ENCODE data around the gene FBXO41.

The FBXO41 gene

GRCh38 chr2:73284296-73285158, at the start of gene FBXO41:
TSS of gene FBXO41 (minus strand) at chr2:73284478. CDS start at chr2:73269630, 14,848 bp downstream.
- DNase-seq (ENCODE audit: low read depth in 2 of 3, low spot score in 1 of 3): peak; percentile 52 to 73 (median 56)

- DNase-seq (ENCODE audit: low read depth in 2 of 3, low spot score in 1 of 3): no peak
Measured at GRCh38 chr2:73334045-73334444, 49.8 kb upstream of the FBXO41 start.

- no peak for DNase-seq (ENCODE audit: low read depth in 2 of 3, low spot score in 1 of 3)
Measured at GRCh38 chr2:73333564-73333963, 49.3 kb upstream of the FBXO41 start.

- DNase-seq (ENCODE audit: low read depth in 2 of 3, low spot score in 1 of 3): no peak
Measured at GRCh38 chr2:73324126-73324725, 39.9 kb upstream of the FBXO41 start.

- no peak for DNase-seq (ENCODE audit: low read depth in 2 of 3, low spot score in 1 of 3)
Measured at GRCh38 chr2:73323551-73323950, 39.3 kb upstream of the FBXO41 start.

GRCh38 chr2:73314441-73314840, 30.2 kb upstream of the FBXO41 start:
- no peak for DNase-seq (ENCODE audit: low read depth in 2 of 3, low spot score in 1 of 3)

- no peak for DNase-seq (ENCODE audit: low read depth in 2 of 3, low spot score in 1 of 3)
Measured at GRCh38 chr2:73307720-73308119, 23.4 kb upstream of the FBXO41 start.

GRCh38 chr2:73301636-73302035, 17.4 kb upstream of the FBXO41 start:
- DNase-seq (ENCODE audit: low read depth in 2 of 3, low spot score in 1 of 3): no peak

GRCh38 chr2:73300926-73301325, 16.6 kb upstream of the FBXO41 start:
- no peak for DNase-seq (ENCODE audit: low read depth in 2 of 3, low spot score in 1 of 3)

- no peak for DNase-seq (ENCODE audit: low read depth in 2 of 3, low spot score in 1 of 3)
Measured at GRCh38 chr2:73297586-73297985, 13.3 kb upstream of the FBXO41 start.

- no peak for DNase-seq (ENCODE audit: low read depth in 2 of 3, low spot score in 1 of 3)
Measured at GRCh38 chr2:73297151-73297559, 12.9 kb upstream of the FBXO41 start.

GRCh38 chr2:73295751-73296400, 11.6 kb upstream of the FBXO41 start:
- no peak for DNase-seq (ENCODE audit: low read depth in 2 of 3, low spot score in 1 of 3)

- no peak for DNase-seq (ENCODE audit: low read depth in 2 of 3, low spot score in 1 of 3)
Measured at GRCh38 chr2:73294239-73294638, 10.0 kb upstream of the FBXO41 start.

- DNase-seq (ENCODE audit: low read depth in 2 of 3, low spot score in 1 of 3): peak; percentile 83 to 86 (median 85)
Measured at GRCh38 chr2:73293534-73294171, 9.4 kb upstream of the FBXO41 start, which contains the start of gene EGR4. TSS of gene EGR4 (minus strand) at chr2:73293548. CDS start at chr2:73293317, 231 bp downstream.

- DNase-seq (ENCODE audit: low read depth in 2 of 3, low spot score in 1 of 3): no peak
Measured at GRCh38 chr2:73292906-73293533, 8.7 kb upstream of the FBXO41 start.

GRCh38 chr2:73292316-73292905, 8.1 kb upstream of the FBXO41 start:
- DNase-seq (ENCODE audit: low read depth in 2 of 3, low spot score in 1 of 3): no peak

- no peak for DNase-seq (ENCODE audit: low read depth in 2 of 3, low spot score in 1 of 3)
Measured at GRCh38 chr2:73291461-73292315, 7.4 kb upstream of the FBXO41 start.

- DNase-seq (ENCODE audit: low read depth in 2 of 3, low spot score in 1 of 3): peak in 1 of 3 donors; percentile 52
Measured at GRCh38 chr2:73291093-73291460, 6.8 kb upstream of the FBXO41 start.

- DNase-seq (ENCODE audit: low read depth in 2 of 3, low spot score in 1 of 3): peak in 1 of 3 donors; percentile 37
Measured at GRCh38 chr2:73290049-73290839, 6.0 kb upstream of the FBXO41 start.

Measured in stimulated activated CD4-positive, alpha-beta T cell treated with anti-CD3 and anti-CD28 coated beads, Interleukin-12 subunit alpha, Interleukin-12 subunit beta, amount 100 ng/mL, for 48 hours (primary cell).